DND-41 (cell line): ENCODE data around the gene SHISA6.

ENCODE experiments used
- EZH2 ChIP-seq: IDR thresholded peaks from 3 replicates; pipeline ENCODE4 v1.6.1; 2012; ENCODE audit warnings: borderline replicate concordance, low read depth, mild to moderate bottlenecking, moderate library complexity, low read length, inconsistent platforms; ENCODE audit not compliant: severe bottlenecking
- TF ChIP-seq, protein P1 (sequence below): IDR thresholded peaks from 2 replicates; pipeline ENCODE4 v1.5.1; 2012; ENCODE audit warnings: borderline replicate concordance, low read length, moderate library complexity, mild to moderate bottlenecking; ENCODE audit not compliant: poor library complexity, severe bottlenecking; ENCODE audit errors: extremely low read depth

DNA sequence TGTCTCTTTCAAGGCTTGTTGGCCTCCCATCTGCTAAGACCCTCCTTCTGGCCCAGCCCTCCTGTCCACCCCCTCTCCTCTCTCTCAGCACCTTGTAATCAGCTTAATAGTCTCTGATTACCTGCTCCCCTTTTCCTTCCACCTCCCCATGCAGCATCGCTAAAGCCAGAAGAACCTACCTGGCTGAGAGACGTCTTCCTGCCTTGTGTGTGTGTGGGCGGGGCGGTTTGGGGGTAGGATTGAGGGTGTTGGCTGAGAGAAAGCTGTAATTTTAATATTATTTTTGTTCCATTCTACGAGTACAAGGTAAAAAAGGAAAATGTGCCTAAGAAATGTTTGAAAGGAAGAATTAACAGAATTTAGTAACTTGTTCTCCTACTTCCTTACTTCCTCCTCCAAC, 360.6 kb downstream of the SHISA6 start:
- TF ChIP-seq, protein P1, sequence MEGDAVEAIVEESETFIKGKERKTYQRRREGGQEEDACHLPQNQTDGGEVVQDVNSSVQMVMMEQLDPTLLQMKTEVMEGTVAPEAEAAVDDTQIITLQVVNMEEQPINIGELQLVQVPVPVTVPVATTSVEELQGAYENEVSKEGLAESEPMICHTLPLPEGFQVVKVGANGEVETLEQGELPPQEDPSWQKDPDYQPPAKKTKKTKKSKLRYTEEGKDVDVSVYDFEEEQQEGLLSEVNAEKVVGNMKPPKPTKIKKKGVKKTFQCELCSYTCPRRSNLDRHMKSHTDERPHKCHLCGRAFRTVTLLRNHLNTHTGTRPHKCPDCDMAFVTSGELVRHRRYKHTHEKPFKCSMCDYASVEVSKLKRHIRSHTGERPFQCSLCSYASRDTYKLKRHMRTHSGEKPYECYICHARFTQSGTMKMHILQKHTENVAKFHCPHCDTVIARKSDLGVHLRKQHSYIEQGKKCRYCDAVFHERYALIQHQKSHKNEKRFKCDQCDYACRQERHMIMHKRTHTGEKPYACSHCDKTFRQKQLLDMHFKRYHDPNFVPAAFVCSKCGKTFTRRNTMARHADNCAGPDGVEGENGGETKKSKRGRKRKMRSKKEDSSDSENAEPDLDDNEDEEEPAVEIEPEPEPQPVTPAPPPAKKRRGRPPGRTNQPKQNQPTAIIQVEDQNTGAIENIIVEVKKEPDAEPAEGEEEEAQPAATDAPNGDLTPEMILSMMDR, result no peak
- TF ChIP-seq EZH2, result no peak
